CD4-positive, alpha-beta T cell (primary cell): ENCODE measurements around the gene JRKL. TPM values are rescaled to one million over a fixed set of nuclear protein-coding genes. Genes with fewer than 3 reads are reported as not detected.

Experiments
- ATAC-seq: fragments of 200-7000 bp; cut with Tn5 transposase; one replicate; pipeline ENCODE4 v1.10.0; 2022; ENCODE audit warnings: mild to moderate bottlenecking; ENCODE audit not compliant: poor library complexity
- CTCF ChIA-PET: fragments of 350-600 bp; sonication (Branson Sonifier 250); formaldehyde crosslinking; loops from one replicate; lab custom pipeline; 2021; ENCODE audit warnings: antibody characterized with exemption, inconsistent platforms; lab: Charles Lee
- POLR2A ChIA-PET: fragments of 350-600 bp; sonication (Branson Sonifier 250); formaldehyde crosslinking; loops from one replicate; lab custom pipeline; 2021; ENCODE audit warnings: antibody characterized with exemption, inconsistent platforms; lab: Charles Lee
- DNase-seq, 14 experiments: peaks; one replicate each; pipeline ENCODE4 v3.0.0-alpha.2; 2013 to 2020; ENCODE audit warnings: mixed read lengths in 2 of 14
- H3K27ac ChIP-seq, 2 donors: one replicate each; pipeline versions ENCODE4 v1.5.1 to v1.7.0; 2013; ENCODE audit warnings: low read length in 2 of 2, low read depth in 1 of 2, mild to moderate bottlenecking in 1 of 2
- H3K27me3 ChIP-seq, 2 experiments: 1 replicate in 1 of 2; 2 replicates in 1 of 2; pipeline versions ENCODE4 v1.6.1 to v1.7.0; 2013; ENCODE audit warnings: low read length in 2 of 2, control low read depth in 1 of 2, mild to moderate bottlenecking in 1 of 2, moderate library complexity in 1 of 2; ENCODE audit not compliant: insufficient read depth in 2 of 2, control insufficient read depth in 1 of 2
- H3K36me3 ChIP-seq: one replicate; pipeline ENCODE4 v1.6.1; 2013; ENCODE audit warnings: low read length, control low read depth; ENCODE audit not compliant: insufficient read depth
- H3K4me1 ChIP-seq: one replicate; pipeline ENCODE4 v1.6.1; 2013; ENCODE audit warnings: low read length, control low read depth; ENCODE audit not compliant: insufficient read depth
- H3K4me3 ChIP-seq: one replicate; pipeline ENCODE4 v1.5.1; 2013; ENCODE audit warnings: mild to moderate bottlenecking, low read length, moderate library complexity
- H3K9me3 ChIP-seq, 2 experiments: 1 replicate in 1 of 2; 2 replicates in 1 of 2; pipeline versions ENCODE4 v1.6.1 to v1.7.0; 2013; ENCODE audit warnings: low read length in 2 of 2, mild to moderate bottlenecking in 2 of 2, control low read depth in 1 of 2, moderate library complexity in 1 of 2; ENCODE audit not compliant: control insufficient read depth in 1 of 2, insufficient read depth in 1 of 2
- H3K27ac Mint-ChIP-seq: one replicate; pipeline ENCODE4 v1.8.0; 2020; ENCODE audit warnings: mixed read lengths
- H3K27me3 Mint-ChIP-seq: one replicate; pipeline ENCODE4 v1.8.0; 2021; ENCODE audit warnings: mixed read lengths
- H3K36me3 Mint-ChIP-seq: one replicate; pipeline ENCODE4 v1.8.0; 2021; ENCODE audit warnings: low read depth, mixed read lengths
- H3K4me1 Mint-ChIP-seq: one replicate; pipeline ENCODE4 v1.8.0; 2021; ENCODE audit warnings: low read depth, mixed read lengths
- H3K4me3 Mint-ChIP-seq: one replicate; pipeline ENCODE4 v1.8.0; 2020; ENCODE audit warnings: mild to moderate bottlenecking, mixed read lengths
- H3K9me3 Mint-ChIP-seq: one replicate; pipeline ENCODE4 v1.8.0; 2020; ENCODE audit warnings: mixed read lengths
- intact Hi-C, 2 experiments: fragments of 100-400 bp; cut with DNase I in 1 of 2; cut with micrococcal nuclease in 1 of 2; formaldehyde crosslinking; loops; one replicate each; pipeline versions ENCODE4 v1.15.1 to v1.9.0; 2023 to 2025; cut with DNase I, micrococcal nuclease
- total RNA-seq, 174 experiments: library from RNA in 2 of 174; stranded (reverse) in 2 of 174; gene quantifications; one replicate each; pipeline ENCODE4 v1.2.3 and lab custom pipeline; 2021 to 2026
- TF ChIP-seq, protein P1 (sequence below): fragments of 200-600 bp; IDR thresholded peaks from one replicate; pipeline ENCODE4 v1.8.0; 2022; ENCODE audit warnings: antibody characterized with exemption, mild to moderate bottlenecking

Gene JRKL
- total RNA-seq, 2 experiments from 2014 or later, result 3.0 to 3.5 TPM

DNA sequence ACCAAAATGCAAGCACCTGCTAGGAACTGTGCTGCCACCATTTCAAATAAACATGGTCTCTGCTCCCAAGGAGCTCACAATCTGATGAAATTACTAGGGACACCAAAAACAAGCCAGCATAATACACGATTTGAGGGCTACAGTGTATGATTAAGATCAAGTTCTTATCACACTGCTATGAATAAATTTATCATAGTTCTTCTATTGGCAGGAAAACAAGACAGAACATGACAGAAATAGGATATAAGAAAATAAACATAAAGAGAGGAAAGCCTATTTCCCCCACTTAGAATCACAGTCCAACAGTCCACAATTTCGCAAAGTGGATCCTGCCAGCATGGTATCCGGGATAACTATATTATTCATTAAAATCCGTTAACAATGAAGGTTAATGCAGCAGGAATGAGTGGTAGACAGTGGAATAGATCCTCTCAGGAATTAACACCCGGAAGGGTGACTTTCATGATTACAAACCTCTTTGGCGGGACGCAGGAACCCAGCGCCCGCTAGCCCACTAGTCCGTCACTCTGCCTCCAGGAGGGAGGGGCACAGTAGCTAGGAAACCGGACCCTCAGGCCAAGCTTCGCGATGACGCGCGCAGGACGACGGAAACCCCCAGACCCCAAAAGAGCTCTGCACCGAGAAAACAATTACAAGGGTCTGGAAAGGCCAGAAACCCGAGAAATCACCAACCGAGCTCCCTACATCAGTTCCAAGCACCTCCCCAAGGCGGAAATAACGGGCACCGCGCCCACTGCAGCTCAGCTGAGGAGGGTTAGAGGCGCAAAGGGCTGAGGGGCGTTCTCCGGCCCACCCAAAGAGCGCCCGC, 708 bp upstream of the JRKL start:
- ATAC-seq, result peak; percentile 58
- TF ChIP-seq, protein P1, sequence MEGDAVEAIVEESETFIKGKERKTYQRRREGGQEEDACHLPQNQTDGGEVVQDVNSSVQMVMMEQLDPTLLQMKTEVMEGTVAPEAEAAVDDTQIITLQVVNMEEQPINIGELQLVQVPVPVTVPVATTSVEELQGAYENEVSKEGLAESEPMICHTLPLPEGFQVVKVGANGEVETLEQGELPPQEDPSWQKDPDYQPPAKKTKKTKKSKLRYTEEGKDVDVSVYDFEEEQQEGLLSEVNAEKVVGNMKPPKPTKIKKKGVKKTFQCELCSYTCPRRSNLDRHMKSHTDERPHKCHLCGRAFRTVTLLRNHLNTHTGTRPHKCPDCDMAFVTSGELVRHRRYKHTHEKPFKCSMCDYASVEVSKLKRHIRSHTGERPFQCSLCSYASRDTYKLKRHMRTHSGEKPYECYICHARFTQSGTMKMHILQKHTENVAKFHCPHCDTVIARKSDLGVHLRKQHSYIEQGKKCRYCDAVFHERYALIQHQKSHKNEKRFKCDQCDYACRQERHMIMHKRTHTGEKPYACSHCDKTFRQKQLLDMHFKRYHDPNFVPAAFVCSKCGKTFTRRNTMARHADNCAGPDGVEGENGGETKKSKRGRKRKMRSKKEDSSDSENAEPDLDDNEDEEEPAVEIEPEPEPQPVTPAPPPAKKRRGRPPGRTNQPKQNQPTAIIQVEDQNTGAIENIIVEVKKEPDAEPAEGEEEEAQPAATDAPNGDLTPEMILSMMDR, result no peak

DNA sequence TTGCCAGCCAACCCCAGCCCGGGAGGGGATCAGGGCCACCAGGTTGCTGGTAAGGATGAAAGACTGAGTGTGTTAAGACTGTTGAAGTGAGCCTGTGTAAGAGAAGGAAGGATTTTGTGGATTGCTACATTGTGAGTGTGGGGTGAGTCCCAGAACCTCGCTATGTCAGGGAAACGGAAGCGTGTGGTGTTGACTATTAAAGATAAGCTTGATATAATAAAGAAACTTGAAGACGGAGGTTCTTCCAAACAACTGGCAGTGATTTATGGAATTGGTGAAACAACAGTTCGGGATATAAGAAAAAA, 627 bp downstream of the JRKL start:
- TF ChIP-seq, protein P1, result no peak
- peaks cover 19% of the 10 kb centered on the region for H3K36me3 Mint-ChIP-seq
- DNase-seq, result no peak

More for the DNA sequence above, 708 bp upstream of the JRKL start:
- DNase-seq, result no peak
- H3K36me3 Mint-ChIP-seq, result peaks cover 23% of the 10 kb centered on the region
- H3K4me1 ChIP-seq, result peaks cover 18% of the 10 kb centered on the region
- H3K27me3 ChIP-seq, result no peaks in the 10 kb centered on the region
- H3K27ac Mint-ChIP-seq, result peak overlapping the region; percentile 88
- no peaks in the 10 kb centered on the region for H3K9me3 Mint-ChIP-seq
- H3K27ac ChIP-seq, result peak overlapping the region; percentile 84
- ChIA-PET POLR2A (interaction anchor here (0.6 to 2.9 kb wide), 29 partner anchors 9 to 1416 kb away, joined by 3 to 45 read pairs (median 4); partner anchors contain the start of genes CEP57, CWC15, ENDOD1 and FAM76B), CTCF (interaction anchor here (1.2 to 3.5 kb wide), 4 partner anchors 47 to 1322 kb away, joined by 3 to 28 read pairs (median 3); partner anchors contain the start of genes MAML2 and SRSF8)
- H3K4me1 Mint-ChIP-seq, result peaks cover 57% of the 10 kb centered on the region
- no peaks in the 10 kb centered on the region for H3K36me3 ChIP-seq
- peak overlapping the region; percentile 91 for H3K4me3 Mint-ChIP-seq
- H3K27me3 Mint-ChIP-seq, result no peaks in the 10 kb centered on the region
- no peaks in the 10 kb centered on the region for H3K9me3 ChIP-seq
- H3K4me3 ChIP-seq, result peak overlapping the region; percentile 86
- intact Hi-C loops, result loop anchor here (5.0 kb wide), 2 partner anchors 47 to 1157 kb away; partner anchors contain the start of genes MAML2 (in 1 of the 2) and SESN3 (in 1 of the 2)

DNA sequence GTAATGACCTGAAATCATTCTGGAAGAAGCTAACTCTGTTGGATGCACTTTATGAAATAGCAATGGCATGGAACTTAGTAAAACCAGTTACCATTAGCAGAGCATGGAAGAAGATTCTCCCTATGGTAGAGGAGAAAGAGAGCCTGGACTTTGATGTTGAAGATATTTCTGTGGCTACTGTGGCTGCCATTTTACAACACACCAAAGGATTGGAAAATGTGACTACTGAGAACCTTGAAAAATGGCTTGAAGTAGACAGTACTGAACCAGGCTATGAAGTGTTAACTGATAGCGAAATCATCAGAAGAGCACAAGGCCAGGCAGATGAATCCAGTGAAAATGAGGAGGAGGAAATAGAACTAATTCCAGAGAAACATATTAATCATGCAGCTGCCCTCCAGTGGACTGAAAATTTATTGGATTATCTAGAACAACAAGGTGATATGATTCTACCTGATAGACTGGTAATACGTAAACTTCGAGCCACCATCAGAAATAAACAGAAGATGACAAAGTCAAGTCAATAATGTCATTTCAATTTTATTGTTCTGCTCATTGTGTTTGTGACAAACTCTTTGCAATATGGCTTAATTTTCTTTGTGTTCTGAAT, 2.0 kb downstream of the JRKL start:
- ChIA-PET POLR2A (no interaction called here), CTCF (no interaction called here)
- Histone ChIP-seq H3K27me3 (no peaks in the 10 kb centered on the region), H3K4me1 (peaks cover 18% of the 10 kb centered on the region), H3K36me3 (no peaks in the 10 kb centered on the region), H3K9me3 (no peaks in the 10 kb centered on the region), H3K4me3 (no peak overlapping the region), H3K27ac (no peak overlapping the region)
- Mint-ChIP-seq H3K4me1 (peaks cover 33% of the 10 kb centered on the region), H3K27me3 (no peaks in the 10 kb centered on the region), H3K36me3 (peaks cover 19% of the 10 kb centered on the region), H3K4me3 (peak overlapping the region; percentile 91), H3K9me3 (no peaks in the 10 kb centered on the region), H3K27ac (no peak overlapping the region)
- TF ChIP-seq, protein P1, result no peak
- intact Hi-C loops, result loop anchor here (2.0 to 10.0 kb wide), 8 partner anchors 50 to 1415 kb away; partner anchors contain the start of genes CEP57 (in 1 of the 2), ENDOD1 (in 1 of the 2), MAML2 (in 1 of the 2) and SRSF8 (in 1 of the 2)
- ATAC-seq, result no peak
- no peak for DNase-seq

More for the DNA sequence above, 627 bp downstream of the JRKL start:
- peaks cover 18% of the 10 kb centered on the region for H3K4me1 ChIP-seq
- H3K9me3 ChIP-seq, result no peaks in the 10 kb centered on the region
- H3K4me3 Mint-ChIP-seq, result peak overlapping the region; percentile 91
- peak overlapping the region; percentile 84 for H3K27ac ChIP-seq
- CTCF ChIA-PET, result interaction anchor here (1.2 to 3.5 kb wide), 3 partner anchors 48 to 1324 kb away, joined by 3 to 28 read pairs (median 3); partner anchors contain the start of genes MAML2 and SRSF8
- no peaks in the 10 kb centered on the region for H3K27me3 ChIP-seq
- peaks cover 46% of the 10 kb centered on the region for H3K4me1 Mint-ChIP-seq
- H3K36me3 ChIP-seq, result no peaks in the 10 kb centered on the region
- POLR2A ChIA-PET, result interaction anchor here (0.7 to 2.9 kb wide), 22 partner anchors 19 to 1418 kb away, joined by 3 to 45 read pairs (median 6); partner anchors contain the start of genes CEP57, CWC15, ENDOD1 and FAM76B
- H3K4me3 ChIP-seq, result peak overlapping the region; percentile 86
- intact Hi-C loops, result loop anchor here (1.0 to 10.0 kb wide), 9 partner anchors 48 to 1413 kb away; partner anchors contain the start of genes CEP57 (in 1 of the 2), ENDOD1 (in 1 of the 2), MAML2 (in 1 of the 2) and SRSF8 (in 1 of the 2)
- H3K9me3 Mint-ChIP-seq, result no peaks in the 10 kb centered on the region
- peak overlapping the region; percentile 88 for H3K27ac Mint-ChIP-seq
- H3K27me3 Mint-ChIP-seq, result no peaks in the 10 kb centered on the region
- no peak for ATAC-seq
